ENCODE measurements around the gene MRNIP.

MRNIP gene

DNA sequence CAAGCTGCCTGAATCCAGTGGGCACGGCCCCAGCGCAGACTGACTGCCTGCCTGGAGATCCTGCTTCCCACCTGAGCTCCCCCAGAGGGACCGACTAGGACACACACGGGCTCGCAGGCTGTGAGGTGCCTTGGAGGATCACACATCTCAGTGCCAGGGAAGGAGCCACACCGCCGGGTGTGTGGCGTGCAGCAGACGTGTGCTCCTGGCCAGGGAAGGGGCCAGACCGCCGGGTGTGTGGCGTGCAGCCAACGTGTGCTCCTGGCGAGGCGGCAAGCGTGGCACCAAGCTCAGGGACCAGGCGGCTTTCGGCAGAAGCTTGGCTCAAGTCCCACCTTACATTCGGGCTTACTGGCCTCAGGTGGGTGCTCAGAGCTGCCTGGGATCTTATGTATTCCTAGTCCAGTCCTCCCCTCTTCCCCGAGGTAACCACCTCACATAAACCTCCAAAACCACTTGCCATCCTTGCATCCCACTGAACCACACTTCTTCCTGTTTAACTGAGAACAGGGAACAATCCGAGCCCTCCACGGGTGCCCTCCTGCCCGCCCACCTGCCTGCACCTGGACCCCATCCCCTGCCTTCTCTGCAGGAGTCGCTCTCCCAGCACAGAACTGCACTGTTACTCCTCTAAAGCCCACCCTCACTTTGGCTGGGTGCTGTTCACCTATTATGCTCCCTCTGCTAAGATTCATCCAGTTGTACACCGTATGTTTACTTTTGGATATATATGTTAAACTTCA lies 22.4 kb upstream of the MRNIP start:
- TF ChIP-seq, protein P1, sequence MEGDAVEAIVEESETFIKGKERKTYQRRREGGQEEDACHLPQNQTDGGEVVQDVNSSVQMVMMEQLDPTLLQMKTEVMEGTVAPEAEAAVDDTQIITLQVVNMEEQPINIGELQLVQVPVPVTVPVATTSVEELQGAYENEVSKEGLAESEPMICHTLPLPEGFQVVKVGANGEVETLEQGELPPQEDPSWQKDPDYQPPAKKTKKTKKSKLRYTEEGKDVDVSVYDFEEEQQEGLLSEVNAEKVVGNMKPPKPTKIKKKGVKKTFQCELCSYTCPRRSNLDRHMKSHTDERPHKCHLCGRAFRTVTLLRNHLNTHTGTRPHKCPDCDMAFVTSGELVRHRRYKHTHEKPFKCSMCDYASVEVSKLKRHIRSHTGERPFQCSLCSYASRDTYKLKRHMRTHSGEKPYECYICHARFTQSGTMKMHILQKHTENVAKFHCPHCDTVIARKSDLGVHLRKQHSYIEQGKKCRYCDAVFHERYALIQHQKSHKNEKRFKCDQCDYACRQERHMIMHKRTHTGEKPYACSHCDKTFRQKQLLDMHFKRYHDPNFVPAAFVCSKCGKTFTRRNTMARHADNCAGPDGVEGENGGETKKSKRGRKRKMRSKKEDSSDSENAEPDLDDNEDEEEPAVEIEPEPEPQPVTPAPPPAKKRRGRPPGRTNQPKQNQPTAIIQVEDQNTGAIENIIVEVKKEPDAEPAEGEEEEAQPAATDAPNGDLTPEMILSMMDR (IDR thresholded peaks at IDR 0.05; ENCODE audit: insufficient read depth, low read depth, low read length, missing control alignments) = no peak
- H3K4me3 ChIP-seq (ENCODE audit: low read depth, low read length) = no peak overlapping the region
- no peak for DNase-seq (ENCODE audit: low read depth)

DNA sequence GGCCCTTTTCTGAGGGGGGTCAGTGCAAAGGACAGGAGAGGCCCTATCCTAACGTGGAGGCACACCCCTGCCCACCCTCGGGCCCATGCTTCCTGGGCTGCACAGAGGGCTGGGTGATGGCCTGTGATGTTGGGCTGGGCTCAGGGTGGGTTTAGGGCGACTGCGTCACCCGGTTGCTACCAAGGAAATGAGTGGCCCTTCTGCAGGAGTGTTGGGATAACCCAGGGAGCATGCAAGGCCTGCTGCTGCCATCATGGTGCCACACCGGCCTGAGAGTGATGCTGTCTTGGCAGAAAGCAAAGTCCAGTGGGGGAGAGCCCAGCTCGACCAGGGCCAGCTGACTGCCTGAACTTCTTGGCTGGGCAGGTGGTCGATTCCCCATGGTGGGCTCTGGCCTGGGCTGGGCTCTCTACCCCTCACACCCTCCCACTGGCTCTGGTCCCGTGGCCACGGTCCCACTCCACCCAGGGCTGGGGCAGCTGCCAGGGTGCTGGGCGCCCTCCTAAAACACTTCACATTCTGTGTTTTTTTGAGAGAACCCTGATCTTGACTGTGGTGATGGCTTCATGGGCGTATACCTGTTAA lies 21.5 kb upstream of the MRNIP start:
- no peak for DNase-seq (ENCODE audit: low read depth)
- H3K4me3 ChIP-seq (ENCODE audit: low read depth, low read length) = no peak overlapping the region
- TF ChIP-seq, protein P1 (IDR thresholded peaks at IDR 0.05; ENCODE audit: insufficient read depth, low read depth, low read length, missing control alignments) = no peak

DNA sequence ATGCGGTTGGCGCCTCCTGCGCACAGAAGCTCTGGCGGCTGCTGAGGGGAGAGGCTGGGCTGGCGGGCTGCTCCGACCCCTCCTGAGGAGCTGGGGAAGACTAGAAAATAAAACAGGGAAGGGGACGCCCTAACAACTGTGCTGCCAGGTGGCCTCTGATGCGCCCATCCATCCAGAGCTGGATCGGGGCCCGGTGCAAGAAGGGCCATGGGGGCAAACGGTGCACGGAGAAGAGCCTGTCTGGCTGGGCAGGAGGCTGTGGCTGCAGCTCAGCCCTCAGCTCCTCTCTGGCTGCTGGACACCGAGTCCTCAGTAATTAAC lies 21.0 kb upstream of the MRNIP start:
- TF ChIP-seq, protein P1 (IDR thresholded peaks at IDR 0.05; ENCODE audit: insufficient read depth, low read depth, low read length, missing control alignments) = no peak
- DNase-seq (ENCODE audit: low read depth) = no peak
- no peak overlapping the region for H3K4me3 ChIP-seq (ENCODE audit: low read depth, low read length)

GRCh38 chr5:179879003-179879689 lies 20.5 kb upstream of the MRNIP start:
- no peak overlapping the region for H3K4me3 ChIP-seq (ENCODE audit: low read depth, low read length)
- TF ChIP-seq, protein P1 (IDR thresholded peaks at IDR 0.05; ENCODE audit: insufficient read depth, low read depth, low read length, missing control alignments) = no peak
- no peak for DNase-seq (ENCODE audit: low read depth)

- DNase-seq (ENCODE audit: low read depth) = no peak
- TF ChIP-seq, protein P1 (IDR thresholded peaks at IDR 0.05; ENCODE audit: insufficient read depth, low read depth, low read length, missing control alignments) = no peak
These were observed 19.8 kb upstream of the MRNIP start for GRCh38 chr5:179878222-179879002.

DNA sequence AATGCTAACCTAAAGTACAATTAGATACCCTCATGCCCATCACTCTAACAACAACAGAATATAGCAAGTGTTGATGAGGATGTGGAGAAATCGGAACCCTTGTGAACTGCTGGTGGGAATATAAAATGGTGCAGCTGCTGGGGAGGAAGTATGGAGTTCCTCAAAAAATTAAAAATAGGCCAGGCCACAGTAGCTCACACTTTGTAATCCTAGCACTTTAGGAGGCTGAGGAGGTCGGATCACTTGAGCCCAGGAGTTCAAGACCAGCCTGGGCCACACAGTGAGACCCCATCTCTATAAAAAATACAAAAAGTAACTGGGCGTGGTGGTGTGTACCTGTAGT lies 18.0 kb upstream of the MRNIP start:
- no peak overlapping the region for H3K4me3 ChIP-seq (ENCODE audit: low read depth, low read length)
- TF ChIP-seq, protein P1 (IDR thresholded peaks at IDR 0.05; ENCODE audit: insufficient read depth, low read depth, low read length, missing control alignments) = no peak
- no peak for DNase-seq (ENCODE audit: low read depth)

More at GRCh38 chr5:179878222-179879002, 19.8 kb upstream of the MRNIP start:
- H3K4me3 ChIP-seq (ENCODE audit: low read depth, low read length) = no peak overlapping the region

Measured in GM12865 (cell line).